ENCODE results near the gene RBM4. TPM values are rescaled to one million over a fixed set of nuclear protein-coding genes. Genes with fewer than 3 reads are reported as not detected.

Gene RBM4
- total and polyA plus RNA-seq, 2 of the 13 experiments (the other 11 are each of a cell fraction or from before 2014, with no cell fraction given) = 126 to 136 TPM

DNA sequence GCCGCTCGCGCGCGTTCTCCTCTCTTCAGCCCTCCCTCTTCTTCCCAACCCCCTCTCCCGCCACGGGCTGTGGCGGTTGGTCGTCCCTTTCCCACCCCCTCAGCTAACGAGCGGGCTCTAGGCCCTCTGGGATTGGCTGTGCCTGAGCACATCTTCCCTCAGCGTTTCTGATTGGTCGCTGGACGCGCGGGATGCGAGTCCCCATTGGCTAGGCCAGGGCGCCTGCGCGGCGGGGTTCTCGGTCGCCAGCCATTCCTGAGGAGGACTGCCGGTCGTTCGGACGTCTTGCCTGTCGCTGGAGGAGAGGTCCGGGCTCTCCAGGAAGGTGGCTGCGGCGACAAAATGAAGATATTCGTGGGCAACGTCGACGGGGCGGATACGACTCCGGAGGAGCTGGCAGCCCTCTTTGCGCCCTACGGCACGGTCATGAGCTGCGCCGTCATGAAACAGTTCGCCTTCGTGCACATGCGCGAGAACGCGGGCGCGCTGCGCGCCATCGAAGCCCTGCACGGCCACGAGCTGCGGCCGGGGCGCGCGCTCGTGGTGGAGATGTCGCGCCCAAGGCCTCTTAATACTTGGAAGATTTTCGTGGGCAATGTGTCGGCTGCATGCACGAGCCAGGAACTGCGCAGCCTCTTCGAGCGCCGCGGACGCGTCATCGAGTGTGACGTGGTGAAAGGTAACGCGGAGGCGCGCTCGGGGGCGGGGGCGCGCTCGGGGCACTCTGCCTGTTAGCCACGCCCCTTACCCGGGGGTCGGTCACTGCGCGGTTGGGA, 21.9 kb upstream of the RBM4 start, which contains the start of gene RBM14 (continued):
- TF ChIP-seq, protein P1, sequence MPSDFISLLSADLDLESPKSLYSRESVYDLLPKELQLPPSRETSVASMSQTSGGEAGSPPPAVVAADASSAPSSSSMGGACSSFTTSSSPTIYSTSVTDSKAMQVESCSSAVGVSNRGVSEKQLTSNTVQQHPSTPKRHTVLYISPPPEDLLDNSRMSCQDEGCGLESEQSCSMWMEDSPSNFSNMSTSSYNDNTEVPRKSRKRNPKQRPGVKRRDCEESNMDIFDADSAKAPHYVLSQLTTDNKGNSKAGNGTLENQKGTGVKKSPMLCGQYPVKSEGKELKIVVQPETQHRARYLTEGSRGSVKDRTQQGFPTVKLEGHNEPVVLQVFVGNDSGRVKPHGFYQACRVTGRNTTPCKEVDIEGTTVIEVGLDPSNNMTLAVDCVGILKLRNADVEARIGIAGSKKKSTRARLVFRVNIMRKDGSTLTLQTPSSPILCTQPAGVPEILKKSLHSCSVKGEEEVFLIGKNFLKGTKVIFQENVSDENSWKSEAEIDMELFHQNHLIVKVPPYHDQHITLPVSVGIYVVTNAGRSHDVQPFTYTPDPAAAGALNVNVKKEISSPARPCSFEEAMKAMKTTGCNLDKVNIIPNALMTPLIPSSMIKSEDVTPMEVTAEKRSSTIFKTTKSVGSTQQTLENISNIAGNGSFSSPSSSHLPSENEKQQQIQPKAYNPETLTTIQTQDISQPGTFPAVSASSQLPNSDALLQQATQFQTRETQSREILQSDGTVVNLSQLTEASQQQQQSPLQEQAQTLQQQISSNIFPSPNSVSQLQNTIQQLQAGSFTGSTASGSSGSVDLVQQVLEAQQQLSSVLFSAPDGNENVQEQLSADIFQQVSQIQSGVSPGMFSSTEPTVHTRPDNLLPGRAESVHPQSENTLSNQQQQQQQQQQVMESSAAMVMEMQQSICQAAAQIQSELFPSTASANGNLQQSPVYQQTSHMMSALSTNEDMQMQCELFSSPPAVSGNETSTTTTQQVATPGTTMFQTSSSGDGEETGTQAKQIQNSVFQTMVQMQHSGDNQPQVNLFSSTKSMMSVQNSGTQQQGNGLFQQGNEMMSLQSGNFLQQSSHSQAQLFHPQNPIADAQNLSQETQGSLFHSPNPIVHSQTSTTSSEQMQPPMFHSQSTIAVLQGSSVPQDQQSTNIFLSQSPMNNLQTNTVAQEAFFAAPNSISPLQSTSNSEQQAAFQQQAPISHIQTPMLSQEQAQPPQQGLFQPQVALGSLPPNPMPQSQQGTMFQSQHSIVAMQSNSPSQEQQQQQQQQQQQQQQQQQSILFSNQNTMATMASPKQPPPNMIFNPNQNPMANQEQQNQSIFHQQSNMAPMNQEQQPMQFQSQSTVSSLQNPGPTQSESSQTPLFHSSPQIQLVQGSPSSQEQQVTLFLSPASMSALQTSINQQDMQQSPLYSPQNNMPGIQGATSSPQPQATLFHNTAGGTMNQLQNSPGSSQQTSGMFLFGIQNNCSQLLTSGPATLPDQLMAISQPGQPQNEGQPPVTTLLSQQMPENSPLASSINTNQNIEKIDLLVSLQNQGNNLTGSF (CRISPR knock-in tag; IDR thresholded peaks at IDR 0.05) = peak; percentile 61
- TF ChIP-seq ZNF451 (CRISPR knock-in tag; IDR thresholded peaks at IDR 0.05) (peak; percentile 78; the same call in 1 of the 2 replicates), ZNF350 (CRISPR knock-in tag; IDR thresholded peaks at IDR 0.05; ENCODE audit: borderline replicate concordance, low read depth) (peak; percentile 88), ZNF264 (CRISPR knock-in tag; IDR thresholded peaks at IDR 0.05) (peak; percentile 66; the same call in 1 of the 2 replicates), NBN (conservative IDR thresholded peaks at IDR 0.05) (no peak), SAFB2 (CRISPR knock-in tag; IDR thresholded peaks at IDR 0.05; ENCODE audit: borderline replicate concordance, low read depth) (peak; percentile 64; the same call in 1 of the 2 replicates), ZNF121 (CRISPR knock-in tag; IDR thresholded peaks at IDR 0.05) (no peak), RARG (CRISPR knock-in tag; IDR thresholded peaks at IDR 0.05; ENCODE audit: low read depth) (peak; percentile 86; the same call in 1 of the 2 replicates), KDM4B (CRISPR knock-in tag; IDR thresholded peaks at IDR 0.05) (no peak), ZFYVE20 (CRISPR knock-in tag; IDR thresholded peaks at IDR 0.05; ENCODE audit: borderline replicate concordance, low read depth) (0 out of 2 replicates have a peak, but pooled peaks have one; percentile 11), ZSCAN25 (CRISPR knock-in tag; IDR thresholded peaks at IDR 0.05) (peak; percentile 55; the same call in 1 of the 2 replicates), ZNF329 (CRISPR knock-in tag; IDR thresholded peaks at IDR 0.05; ENCODE audit: low read depth) (0 out of 2 replicates have a peak, but pooled peaks have one; percentile 2)
- TF ChIP-seq, protein P2, sequence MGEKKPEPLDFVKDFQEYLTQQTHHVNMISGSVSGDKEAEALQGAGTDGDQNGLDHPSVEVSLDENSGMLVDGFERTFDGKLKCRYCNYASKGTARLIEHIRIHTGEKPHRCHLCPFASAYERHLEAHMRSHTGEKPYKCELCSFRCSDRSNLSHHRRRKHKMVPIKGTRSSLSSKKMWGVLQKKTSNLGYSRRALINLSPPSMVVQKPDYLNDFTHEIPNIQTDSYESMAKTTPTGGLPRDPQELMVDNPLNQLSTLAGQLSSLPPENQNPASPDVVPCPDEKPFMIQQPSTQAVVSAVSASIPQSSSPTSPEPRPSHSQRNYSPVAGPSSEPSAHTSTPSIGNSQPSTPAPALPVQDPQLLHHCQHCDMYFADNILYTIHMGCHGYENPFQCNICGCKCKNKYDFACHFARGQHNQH (CRISPR knock-in tag; IDR thresholded peaks at IDR 0.05) = peak; percentile 39; the same call in 1 of the 2 replicates
- TF ChIP-seq, protein P3, sequence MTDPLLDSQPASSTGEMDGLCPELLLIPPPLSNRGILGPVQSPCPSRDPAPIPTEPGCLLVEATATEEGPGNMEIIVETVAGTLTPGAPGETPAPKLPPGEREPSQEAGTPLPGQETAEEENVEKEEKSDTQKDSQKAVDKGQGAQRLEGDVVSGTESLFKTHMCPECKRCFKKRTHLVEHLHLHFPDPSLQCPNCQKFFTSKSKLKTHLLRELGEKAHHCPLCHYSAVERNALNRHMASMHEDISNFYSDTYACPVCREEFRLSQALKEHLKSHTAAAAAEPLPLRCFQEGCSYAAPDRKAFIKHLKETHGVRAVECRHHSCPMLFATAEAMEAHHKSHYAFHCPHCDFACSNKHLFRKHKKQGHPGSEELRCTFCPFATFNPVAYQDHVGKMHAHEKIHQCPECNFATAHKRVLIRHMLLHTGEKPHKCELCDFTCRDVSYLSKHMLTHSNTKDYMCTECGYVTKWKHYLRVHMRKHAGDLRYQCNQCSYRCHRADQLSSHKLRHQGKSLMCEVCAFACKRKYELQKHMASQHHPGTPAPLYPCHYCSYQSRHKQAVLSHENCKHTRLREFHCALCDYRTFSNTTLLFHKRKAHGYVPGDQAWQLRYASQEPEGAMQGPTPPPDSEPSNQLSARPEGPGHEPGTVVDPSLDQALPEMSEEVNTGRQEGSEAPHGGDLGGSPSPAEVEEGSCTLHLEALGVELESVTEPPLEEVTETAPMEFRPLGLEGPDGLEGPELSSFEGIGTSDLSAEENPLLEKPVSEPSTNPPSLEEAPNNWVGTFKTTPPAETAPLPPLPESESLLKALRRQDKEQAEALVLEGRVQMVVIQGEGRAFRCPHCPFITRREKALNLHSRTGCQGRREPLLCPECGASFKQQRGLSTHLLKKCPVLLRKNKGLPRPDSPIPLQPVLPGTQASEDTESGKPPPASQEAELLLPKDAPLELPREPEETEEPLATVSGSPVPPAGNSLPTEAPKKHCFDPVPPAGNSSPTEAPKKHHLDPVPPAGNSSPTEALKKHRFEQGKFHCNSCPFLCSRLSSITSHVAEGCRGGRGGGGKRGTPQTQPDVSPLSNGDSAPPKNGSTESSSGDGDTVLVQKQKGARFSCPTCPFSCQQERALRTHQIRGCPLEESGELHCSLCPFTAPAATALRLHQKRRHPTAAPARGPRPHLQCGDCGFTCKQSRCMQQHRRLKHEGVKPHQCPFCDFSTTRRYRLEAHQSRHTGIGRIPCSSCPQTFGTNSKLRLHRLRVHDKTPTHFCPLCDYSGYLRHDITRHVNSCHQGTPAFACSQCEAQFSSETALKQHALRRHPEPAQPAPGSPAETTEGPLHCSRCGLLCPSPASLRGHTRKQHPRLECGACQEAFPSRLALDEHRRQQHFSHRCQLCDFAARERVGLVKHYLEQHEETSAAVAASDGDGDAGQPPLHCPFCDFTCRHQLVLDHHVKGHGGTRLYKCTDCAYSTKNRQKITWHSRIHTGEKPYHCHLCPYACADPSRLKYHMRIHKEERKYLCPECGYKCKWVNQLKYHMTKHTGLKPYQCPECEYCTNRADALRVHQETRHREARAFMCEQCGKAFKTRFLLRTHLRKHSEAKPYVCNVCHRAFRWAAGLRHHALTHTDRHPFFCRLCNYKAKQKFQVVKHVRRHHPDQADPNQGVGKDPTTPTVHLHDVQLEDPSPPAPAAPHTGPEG (CRISPR knock-in tag; IDR thresholded peaks at IDR 0.05) = peak; percentile 87
- TF ChIP-seq, protein P4, sequence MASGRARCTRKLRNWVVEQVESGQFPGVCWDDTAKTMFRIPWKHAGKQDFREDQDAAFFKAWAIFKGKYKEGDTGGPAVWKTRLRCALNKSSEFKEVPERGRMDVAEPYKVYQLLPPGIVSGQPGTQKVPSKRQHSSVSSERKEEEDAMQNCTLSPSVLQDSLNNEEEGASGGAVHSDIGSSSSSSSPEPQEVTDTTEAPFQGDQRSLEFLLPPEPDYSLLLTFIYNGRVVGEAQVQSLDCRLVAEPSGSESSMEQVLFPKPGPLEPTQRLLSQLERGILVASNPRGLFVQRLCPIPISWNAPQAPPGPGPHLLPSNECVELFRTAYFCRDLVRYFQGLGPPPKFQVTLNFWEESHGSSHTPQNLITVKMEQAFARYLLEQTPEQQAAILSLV (CRISPR knock-in tag; IDR thresholded peaks at IDR 0.05; ENCODE audit: borderline replicate concordance) = peak; percentile 87

Data from HepG2 (cell line).